Frontal cortex (tissue), 4 donors: ENCODE data around the gene SCN2A. TPM values are rescaled to one million over a fixed set of nuclear protein-coding genes. Genes with fewer than 3 reads are reported as not detected.
"Not testable (repeated sequence)": the region's sequence is repeated elsewhere in the genome, so short reads cannot be mapped to it uniquely, and the experiment has no call there.

ENCODE experiments used
- DNase-seq, 2 donors: peaks; one replicate each; pipeline ENCODE4 v3.0.0; 2012; ENCODE audit warnings: low spot score in 2 of 2
- FAIRE-seq: peaks from 2 replicates; lab custom pipeline; 2012; peaks lifted over from hg19 to GRCh38; lab: Jason Lieb, UNC
- total RNA-seq: library from RNA; depleted of rRNA; stranded (reverse); fragments of >200 nt; gene quantifications from one replicate; pipeline ENCODE4 v1.2.3, GENCODE V29; 2014
- donor health status: control.
- donor health status: control.
- donor health status: control.

Gene SCN2A
- total RNA-seq, 1 donor from 2014 or later, result 160 TPM

GRCh38 chr2:165305391-165306096, 66.3 kb downstream of the SCN2A start:
- FAIRE-seq (no peak), DNase-seq (no peak)

- DNase-seq (no peak), FAIRE-seq (no peak)
Observed at GRCh38 chr2:165307317-165307716, 68.1 kb downstream of the SCN2A start.

GRCh38 chr2:165311949-165312348, 72.7 kb downstream of the SCN2A start:
- DNase-seq (no peak), FAIRE-seq (no peak)

GRCh38 chr2:165312999-165313398, 73.8 kb downstream of the SCN2A start:
- FAIRE-seq (no peak), DNase-seq (no peak)

- FAIRE-seq (no peak), DNase-seq (no peak)
Observed at GRCh38 chr2:165313509-165313908, 74.3 kb downstream of the SCN2A start.

GRCh38 chr2:165328272-165328671, 89.1 kb downstream of the SCN2A start:
- FAIRE-seq, result no peak
- DNase-seq, result no peak

GRCh38 chr2:165344276-165344675, 105.1 kb downstream of the SCN2A start:
- DNase-seq, FAIRE-seq: not testable (repeated sequence)

GRCh38 chr2:165348441-165348840, 109.2 kb downstream of the SCN2A start:
- DNase-seq (no peak), FAIRE-seq (no peak)

- DNase-seq, result no peak
Observed at GRCh38 chr2:165349181-165349580, 110.0 kb downstream of the SCN2A start.

GRCh38 chr2:165357758-165358157, 118.5 kb downstream of the SCN2A start:
- FAIRE-seq (no peak), DNase-seq (no peak)

More at GRCh38 chr2:165349181-165349580, 110.0 kb downstream of the SCN2A start:
- no peak for FAIRE-seq

GRCh38 chr2:165361514-165361913, 122.3 kb downstream of the SCN2A start:
- no peak for DNase-seq
- FAIRE-seq, result no peak

GRCh38 chr2:165369131-165369897, 130.1 kb downstream of the SCN2A start:
- DNase-seq (no peak), FAIRE-seq (no peak)

GRCh38 chr2:165369898-165370296, 130.7 kb downstream of the SCN2A start:
- DNase-seq, result no peak
- FAIRE-seq, result no peak

- no peak for FAIRE-seq
- no peak for DNase-seq
Observed at GRCh38 chr2:165371356-165371755, 132.1 kb downstream of the SCN2A start.

- no peak for FAIRE-seq
- no peak for DNase-seq
Observed at GRCh38 chr2:165373278-165374010, 134.2 kb downstream of the SCN2A start.

GRCh38 chr2:165376571-165376975, 137.4 kb downstream of the SCN2A start:
- FAIRE-seq (no peak), DNase-seq (no peak)

- no peak for FAIRE-seq
- DNase-seq, result no peak
Observed at GRCh38 chr2:165382362-165382761, 143.1 kb downstream of the SCN2A start.

GRCh38 chr2:165390875-165391274, 151.7 kb downstream of the SCN2A start:
- DNase-seq, result no peak

GRCh38 chr2:165391791-165392190, 152.6 kb downstream of the SCN2A start:
- DNase-seq (no peak), FAIRE-seq (no peak)

More at GRCh38 chr2:165390875-165391274, 151.7 kb downstream of the SCN2A start:
- no peak for FAIRE-seq

GRCh38 chr2:165398603-165399002, 159.4 kb downstream of the SCN2A start:
- not testable (repeated sequence) for DNase-seq, FAIRE-seq
